Inferior parietal cortex (tissue), 1 donor: ENCODE measurements around the gene CLDN10.
"Not testable (repeated sequence)": the region's sequence is repeated elsewhere in the genome, so short reads cannot be mapped to it uniquely, and the experiment has no call there.

Source experiments
- DNase-seq: peaks from one replicate; pipeline ENCODE4 v3.0.0-alpha.2; 2016; ENCODE audit errors: extremely low spot score

Gene CLDN10, protein sequence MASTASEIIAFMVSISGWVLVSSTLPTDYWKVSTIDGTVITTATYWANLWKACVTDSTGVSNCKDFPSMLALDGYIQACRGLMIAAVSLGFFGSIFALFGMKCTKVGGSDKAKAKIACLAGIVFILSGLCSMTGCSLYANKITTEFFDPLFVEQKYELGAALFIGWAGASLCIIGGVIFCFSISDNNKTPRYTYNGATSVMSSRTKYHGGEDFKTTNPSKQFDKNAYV

DNA sequence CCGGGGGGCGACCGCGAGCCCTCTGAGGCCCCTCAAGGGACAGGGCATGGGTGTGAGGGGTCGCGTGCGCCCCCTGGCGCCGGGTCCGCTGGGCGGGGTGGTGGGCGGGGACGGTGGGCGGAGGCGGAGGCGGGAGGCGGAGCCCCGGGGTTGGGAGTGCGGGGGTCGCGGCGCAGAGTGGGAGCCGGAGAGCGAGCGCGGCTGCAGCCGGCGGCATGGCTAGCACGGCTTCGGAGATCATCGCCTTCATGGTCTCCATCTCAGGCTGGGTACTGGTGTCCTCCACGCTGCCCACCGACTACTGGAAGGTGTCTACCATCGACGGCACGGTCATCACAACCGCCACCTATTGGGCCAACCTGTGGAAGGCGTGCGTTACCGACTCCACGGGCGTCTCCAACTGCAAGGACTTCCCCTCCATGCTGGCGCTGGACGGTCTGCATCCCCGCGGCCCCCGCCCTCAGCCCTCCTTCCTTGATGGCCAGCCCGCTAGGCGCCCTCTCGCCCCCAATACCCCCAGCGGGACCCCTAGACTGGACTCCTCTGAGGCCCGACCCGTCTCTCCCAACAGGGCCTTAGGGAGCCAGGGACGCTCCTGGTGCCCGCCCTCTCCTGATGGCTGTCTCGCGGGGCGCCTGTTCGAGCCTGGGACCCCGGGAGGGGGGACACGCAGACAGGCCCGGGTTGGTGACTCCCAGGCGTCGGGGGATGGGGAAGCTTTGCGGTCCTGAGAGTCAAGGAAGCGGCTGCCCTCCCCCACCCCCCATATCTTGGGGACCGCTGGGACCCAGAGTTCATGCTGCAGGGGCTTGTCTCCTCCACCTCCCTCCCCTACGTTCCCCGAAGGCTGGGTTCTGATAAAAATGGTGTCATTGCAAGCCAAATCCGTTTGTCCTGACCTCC, at the start of gene CLDN10:
CLDN10 (plus strand) TSS at position 182 of the 903 bp plus-strand sequence; CDS start at position 216, 34 bp downstream.
- no peak for DNase-seq

DNA sequence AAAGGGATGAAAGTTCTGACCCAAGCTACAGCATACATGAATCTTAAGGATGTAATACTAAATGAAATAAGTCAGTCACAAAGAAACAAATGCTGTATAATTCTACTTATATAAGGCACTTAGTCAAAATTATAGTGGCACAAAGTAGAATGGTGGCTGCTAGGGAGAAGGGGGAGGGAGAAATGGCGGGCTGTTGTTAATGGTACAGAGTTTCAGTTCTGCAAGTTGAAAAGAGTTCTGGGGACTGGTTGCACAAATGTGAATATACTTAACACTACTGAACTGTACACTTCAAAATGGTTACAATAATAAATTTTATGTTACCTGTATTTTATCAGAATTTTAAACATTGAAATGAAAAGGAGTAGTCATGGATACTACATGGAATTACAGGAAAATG, 48.9 kb upstream of the CLDN10 start:
- no peak for DNase-seq

DNA sequence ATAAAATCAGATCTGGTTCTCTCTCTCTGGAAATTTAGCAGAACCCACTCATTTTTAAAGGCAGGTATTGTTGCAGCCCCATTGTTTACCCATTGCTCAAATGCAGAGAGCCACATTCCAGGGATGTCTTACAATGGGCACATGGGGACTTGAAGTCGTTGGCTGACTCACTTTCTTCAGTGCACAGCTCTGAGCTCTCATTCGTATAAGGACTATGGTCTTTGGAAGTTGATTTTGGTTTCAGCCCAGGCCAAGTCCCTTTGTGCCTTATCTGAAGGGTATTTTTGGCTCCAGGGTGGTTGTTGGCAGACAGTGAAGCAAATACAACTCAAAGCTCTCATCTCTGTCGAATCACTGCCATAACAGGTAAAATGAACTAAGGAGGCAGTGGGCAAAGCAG, 47.3 kb upstream of the CLDN10 start:
- no peak for DNase-seq

DNA sequence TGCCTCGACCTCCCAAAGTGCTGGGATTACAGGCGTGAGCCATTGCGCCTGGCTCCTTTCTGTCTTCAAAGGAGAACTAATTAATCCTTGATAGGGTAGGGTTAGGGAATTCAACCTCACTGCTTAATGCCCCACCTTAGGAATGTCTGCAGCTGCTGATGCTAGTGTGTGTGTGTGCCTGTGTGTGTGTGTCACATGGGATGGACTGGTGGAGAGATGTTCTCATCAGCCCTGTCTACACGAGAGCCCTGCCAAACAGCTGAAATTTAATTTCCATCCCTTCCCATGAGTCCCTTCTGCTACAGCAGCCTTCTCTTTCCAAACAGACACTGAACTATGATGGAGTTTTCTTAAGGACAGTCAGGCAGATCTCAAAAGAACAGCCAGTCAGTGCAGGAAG, 46.5 kb upstream of the CLDN10 start:
- DNase-seq, result no peak

DNA sequence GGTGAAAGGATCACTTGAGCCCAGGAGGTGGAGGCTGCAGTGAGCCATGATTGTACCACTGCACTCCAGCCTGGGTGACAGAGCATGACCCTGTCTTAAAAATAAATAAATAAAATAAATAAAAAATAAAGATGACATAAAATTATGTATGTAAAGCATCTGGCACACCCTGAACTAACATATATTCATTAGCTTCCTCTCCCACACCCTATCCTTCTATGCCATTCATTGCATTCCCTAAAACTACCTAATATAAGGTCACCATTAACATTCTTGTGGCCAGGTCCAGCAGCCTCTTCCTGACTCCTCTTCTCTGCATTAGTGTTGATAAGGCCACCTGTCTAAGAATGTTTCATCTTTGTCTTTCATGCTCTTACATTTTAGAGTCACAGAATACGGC, 44.5 kb upstream of the CLDN10 start:
- no peak for DNase-seq

DNA sequence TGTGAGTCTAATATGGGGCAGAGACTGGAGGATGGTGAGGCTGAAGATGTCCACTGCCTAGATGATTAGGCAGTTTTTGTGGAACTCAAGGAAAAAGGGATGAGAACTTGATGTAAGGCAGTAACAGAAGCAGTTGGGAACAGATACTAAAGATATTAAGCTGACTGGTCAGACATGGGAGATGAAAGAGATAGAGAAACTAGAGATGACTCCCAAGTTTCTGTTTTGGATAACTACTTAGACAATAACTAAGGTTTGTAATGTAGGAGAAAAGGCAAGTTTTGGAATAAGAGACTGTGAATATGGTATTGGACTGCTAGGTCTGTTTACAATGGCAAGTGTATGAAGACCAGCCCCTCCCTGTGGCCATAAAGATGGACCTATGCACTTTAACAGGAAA, 43.5 kb upstream of the CLDN10 start:
- DNase-seq, result no peak

DNA sequence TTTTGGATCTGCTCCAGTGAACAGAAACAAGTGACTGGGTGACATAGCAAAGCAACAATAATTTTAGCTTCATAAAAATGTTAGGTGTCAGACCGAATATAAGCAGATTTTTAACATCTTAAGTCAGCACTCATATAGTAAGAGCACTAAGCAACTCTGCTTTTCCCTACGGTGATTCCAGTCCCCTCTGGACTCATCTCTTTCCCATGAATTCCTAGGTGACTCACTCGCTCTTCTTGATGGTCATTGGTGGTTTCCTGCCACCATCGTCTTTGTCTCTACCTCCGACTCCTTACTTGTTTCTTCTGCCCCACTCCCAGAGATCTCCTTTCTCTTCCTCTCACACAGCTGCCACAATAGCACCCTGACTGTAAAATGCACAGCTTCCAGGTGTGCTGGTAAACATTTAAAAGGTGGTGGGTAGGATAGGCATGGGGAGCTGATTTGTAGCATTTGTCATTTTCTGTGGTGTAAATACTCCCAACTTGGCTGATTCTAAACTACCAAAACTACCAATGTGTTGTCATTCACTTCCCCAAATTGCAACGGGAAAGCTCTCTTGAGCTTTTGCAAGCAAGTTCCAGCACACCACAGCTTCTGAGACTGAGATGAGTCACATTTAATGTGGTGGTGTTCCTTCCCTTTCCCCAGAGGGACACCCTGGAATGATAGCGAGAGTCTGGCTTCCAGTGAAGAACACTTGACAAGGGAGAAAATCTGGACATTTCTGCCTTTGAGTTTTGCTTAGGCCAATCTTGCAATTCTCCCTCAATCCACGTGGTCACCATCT, 42.8 kb upstream of the CLDN10 start:
- no peak for DNase-seq

DNA sequence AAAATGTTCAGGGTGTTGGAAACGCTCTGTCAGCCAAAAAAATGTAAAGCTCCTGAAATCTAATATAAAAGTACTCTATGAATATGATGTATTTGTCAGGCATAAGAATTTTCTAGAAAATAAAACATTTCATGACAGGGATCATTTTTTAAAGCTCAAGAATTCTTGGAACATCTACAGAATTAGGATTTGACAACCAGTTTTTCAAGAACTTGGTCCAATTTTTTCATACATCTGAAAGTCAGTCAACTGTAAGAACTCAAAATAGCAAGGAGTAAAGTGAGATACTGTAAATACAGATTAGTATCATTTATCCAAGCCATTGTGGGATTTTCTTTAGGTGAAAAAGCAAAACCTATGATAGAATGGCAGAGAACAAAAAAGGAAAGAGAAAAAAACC, 41.6 kb upstream of the CLDN10 start:
- DNase-seq, result no peak

DNA sequence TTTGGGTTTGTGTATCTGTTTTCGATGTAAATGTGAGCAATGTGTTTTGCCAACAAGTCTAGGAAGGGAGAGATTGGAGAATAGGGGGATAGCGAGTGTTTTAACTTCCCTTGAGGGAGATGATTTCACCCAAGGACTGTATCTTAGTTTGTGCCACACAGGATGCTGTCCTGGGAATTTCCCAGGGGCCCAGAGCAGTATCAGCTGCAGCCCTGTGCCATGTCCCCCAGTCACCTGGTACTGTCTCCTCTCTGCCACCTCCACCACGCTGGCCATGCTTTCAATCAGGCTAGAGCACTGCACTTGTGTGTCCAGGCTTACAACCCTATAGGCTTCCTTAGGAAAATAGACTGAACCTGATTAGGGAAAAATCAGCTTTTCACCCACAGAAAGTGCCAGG, 40.1 kb upstream of the CLDN10 start:
- DNase-seq, result no peak

DNA sequence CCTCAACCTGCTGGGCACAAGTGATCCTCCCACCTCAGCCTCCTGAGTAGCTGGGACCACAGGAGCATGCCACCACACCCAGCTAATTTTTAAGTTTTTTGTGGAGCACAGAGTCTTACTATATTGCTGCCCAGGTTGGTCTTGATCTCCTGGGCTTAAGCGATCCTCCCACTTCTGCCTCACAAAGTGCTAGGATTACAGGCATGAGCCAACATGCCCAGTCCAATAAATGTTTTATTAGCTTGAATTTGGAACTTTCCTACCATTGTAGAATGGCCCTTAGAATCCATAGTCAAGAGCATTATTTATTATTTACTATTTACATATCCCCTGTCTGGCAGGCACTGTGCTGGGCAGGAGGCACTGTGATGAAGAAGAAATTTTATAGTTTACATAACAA, 39.6 kb upstream of the CLDN10 start:
- no peak for DNase-seq

DNA sequence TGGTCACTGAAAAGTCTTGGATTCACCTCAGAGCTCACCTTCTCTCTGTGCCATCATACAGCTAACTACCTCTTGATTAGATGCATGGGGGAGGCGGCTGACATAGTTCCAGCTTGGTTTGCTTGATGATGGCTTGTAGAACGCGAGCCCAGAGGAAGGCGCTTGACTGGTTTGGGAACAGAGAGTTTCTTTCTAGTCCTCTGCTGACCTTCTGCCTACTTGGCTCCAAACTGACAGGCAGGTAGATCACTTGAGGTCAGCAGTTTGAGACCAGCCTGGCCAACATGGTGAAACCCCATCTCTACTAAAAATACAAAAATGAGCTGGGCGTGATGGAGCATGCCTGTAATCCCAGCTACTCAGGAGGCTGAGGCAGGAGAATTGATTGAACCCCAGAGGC, 36.9 kb upstream of the CLDN10 start:
- DNase-seq, result not testable (repeated sequence)

DNA sequence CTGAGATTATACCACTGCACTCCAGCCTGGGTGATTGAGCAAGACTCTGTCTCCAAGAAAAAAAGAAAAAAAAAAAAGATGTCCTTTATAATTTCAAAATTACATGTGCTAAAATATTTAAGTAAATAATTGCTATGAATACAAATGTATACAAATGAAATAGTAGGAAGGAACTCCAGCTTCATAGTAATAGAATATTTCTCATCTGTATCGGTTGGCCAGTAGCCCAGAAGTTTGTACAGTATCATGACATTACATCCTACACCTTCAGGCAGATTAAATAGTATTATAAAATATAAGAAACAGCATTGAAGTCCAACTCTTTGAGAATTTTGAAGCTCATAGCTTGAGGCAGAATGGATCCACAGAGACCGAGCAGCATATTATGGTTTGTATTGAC, 36.5 kb upstream of the CLDN10 start:
- DNase-seq, result no peak

DNA sequence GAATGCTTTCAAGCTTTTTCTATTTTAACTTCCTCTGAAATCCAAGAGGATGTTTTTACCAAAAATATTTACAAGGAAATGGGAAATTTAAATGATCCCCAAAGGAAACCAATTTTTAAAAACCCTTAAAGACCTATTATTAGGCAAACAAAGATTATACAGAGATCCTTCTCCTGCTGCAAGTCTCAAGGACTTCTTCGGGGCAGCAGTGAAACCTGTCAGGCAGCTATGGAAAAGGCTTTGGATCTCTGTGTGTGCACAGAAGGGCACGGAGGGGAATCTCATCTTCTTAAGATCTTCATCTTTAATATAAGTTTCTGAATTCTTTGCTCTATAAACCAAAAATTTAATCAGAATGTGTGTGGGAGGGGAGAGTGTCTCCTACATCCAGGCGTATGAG, 36.0 kb upstream of the CLDN10 start:
- no peak for DNase-seq

DNA sequence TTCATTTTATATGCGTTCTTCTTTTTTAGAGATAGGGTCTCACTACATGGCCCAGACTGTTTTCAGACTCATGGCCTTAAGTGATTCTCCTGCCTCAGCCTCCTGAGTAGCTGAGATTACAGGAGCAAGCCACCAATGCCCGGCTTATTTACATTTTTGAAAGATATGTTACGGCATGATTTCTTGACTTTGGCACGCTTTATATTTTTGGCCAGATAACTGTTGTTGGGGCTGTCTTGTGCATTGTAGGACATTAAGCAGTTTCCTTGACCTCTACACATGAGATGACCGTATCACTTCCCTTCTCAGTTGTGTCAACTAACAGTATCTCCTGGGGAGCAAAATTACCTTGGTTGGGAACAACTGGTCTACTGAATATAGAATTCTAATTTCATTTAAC, 28.9 kb upstream of the CLDN10 start:
- no peak for DNase-seq

DNA sequence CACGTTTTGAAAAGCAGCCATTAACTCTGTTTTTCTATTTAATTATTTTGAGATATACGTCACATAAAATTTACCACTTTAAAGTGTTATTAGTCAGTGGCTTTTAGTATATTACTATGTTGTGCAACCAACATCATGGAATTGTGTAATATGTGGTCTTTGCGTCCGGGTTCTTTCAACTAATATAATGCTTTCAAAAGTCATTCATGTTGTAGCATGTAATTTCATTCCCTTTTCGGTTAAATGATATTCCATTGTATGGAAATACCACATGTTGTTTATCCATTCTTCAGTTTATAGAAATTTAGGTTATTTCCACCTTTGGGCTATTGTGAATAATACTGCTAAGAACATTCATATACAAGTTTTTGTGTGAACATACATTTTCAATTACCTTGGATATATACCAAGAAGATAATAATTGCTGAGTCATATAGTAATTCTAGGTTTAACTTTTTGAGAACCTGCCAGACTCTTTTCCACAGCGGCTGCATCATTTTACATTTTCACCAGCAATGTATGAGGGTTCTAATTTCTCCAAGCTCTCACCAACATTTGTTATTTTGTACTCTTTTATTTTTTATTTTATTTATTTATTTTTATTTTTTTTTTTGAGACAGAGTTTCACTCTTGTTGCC, 28.1 kb upstream of the CLDN10 start:
- DNase-seq, result no peak

DNA sequence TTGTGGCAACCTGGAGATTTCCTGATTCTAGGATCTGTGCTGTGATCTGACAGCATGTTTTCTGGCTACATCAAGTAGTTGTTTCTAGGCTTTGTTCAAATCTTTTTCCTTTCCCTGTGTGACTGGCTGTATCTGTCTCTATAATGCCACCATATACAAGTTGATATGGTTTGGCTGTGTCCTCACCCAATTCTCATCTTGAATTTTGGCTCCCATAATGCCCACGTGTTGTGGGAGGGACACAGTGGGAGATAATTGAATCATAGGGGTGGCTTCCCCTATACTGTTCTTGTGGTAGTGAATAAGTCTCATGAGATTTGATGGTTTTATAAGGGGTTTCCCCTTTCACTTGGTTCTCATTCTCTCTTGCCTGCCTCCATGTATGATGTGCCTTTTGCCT, 24.6 kb upstream of the CLDN10 start:
- no peak for DNase-seq

DNA sequence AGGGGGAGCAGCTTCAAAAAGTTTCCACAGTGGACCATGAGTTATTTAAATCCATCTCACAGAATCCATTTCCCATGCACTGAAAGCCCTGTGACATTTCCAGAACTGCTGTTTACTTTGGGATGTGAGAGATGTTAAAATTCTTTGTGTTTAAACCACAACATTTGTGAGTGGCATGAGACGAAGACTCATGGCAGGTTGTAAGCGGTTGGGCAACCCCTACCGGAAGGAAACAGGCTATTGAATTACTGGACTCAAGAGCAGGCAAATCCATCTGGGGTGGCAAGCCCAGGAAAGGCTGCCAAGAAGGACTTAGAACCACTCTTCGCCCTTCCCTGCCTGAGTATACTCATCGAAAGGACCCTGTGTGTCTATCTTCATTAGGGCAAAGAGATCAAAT, 22.3 kb upstream of the CLDN10 start:
- DNase-seq, result no peak

DNA sequence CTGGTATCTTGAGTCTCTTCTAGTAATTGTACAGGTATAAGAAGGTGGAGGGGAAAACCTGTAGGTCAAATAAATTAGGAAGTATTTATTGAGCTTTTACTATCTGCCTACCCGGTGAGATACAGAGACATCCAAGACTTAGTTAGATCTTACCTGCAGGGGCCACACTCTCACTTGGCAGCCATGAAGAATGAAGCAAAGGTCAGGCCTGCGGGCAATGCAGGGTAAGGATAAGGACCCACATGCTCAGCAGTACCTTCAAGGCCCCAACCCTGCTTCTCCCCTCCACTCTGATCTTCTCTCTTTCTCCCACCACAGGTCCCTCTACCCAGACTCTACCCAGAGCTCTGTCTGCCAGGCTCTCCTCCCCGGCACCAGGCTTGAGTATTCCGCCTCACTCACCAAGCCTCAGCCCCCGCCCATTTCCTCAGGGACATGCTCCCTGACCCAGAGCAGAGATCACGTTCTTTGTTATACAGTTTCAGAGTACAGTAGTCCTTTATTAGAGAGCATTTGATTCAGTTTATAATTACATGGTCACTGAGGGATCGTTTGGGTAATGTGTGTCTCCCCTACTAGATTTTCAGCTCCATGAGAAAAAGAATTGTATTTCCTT, 18.9 kb upstream of the CLDN10 start:
- no peak for DNase-seq

DNA sequence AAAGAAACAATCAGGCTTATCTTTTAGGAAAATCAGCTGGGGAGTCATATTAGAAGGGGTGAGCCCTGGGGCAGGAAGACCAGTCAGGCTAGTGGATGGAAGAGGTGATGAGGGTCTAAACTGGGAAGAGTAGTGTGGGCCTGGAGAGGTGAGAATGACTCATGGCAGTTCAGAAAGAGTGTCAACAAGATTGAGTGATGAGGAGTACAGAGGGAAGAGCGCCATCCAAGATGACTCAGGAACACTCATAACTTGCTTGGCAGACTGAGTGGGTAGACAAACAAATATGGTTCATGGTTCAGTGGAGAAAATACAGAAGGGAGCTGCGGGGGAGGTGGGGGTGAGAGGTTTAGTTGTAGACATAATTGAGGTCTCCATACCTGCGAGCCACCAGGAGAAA, 17.3 kb upstream of the CLDN10 start:
- DNase-seq, result no peak

DNA sequence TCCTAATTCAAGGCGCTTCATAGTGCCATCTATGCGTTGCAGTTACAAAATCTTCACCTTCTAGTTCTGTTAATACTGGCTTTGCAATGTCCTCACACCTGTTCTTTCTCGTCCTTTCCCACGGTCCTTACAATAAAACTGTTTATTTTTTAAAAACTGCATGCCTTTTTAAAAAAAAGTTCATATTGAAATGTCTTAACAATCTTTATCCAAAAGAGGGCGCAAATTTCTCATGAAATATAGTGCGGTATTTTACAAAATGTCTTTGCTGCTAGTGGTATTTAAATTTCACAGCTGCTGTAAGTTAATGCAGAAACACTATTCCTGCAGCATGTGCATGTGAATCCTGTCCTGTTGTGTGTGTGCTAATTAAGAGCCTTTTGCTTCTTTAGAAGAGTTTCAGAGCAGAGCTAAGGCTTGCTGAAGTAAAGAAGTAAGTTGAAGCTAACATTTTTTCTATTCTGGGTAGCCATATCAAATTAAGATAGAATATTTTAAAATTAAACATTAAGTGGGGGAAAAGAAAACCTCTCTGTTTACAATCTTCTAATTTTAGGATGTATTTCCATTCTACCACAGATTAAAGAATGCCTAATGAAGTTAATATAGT, 15.8 kb upstream of the CLDN10 start:
- peak; percentile 65 for DNase-seq

DNA sequence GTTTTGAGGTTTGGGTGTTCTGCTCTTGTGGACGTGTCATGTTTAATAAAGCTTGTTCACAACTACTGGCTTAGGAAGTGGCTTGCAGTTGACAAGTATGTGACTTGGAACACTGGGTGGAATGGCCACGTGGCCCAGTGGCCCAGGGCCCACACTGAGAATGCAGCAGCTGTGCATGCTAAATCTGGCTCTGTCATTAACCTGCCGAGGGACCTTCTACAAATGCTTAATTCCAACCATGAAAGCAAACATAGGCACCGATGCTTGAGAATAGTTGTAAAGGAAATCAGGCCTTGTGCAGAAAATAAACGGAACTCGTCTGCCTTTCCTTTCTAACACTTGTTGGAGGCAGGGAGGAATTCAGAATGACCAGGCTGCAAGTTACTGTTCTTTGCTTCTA, 11.6 kb upstream of the CLDN10 start:
- peak; percentile 43 for DNase-seq
